H7 (cell line): ENCODE results near the gene USP32. TPM values are rescaled to one million over a fixed set of nuclear protein-coding genes. Genes with fewer than 3 reads are reported as not detected.
A peak's percentile ranks its signal among the peaks of the same experiment; 100 is the strongest.
"Not testable (repeated sequence)": the region's sequence is repeated elsewhere in the genome, so short reads cannot be mapped to it uniquely, and the experiment has no call there.

Experiments
- DNase-seq: peaks from one replicate; pipeline ENCODE4 v3.0.0; 2012
- H3K27me3 ChIP-seq: 2 replicates; pipeline ENCODE4 v1.6.0; 2011; ENCODE audit warnings: mild to moderate bottlenecking, low read length; ENCODE audit not compliant: control insufficient read depth, insufficient read depth
- H3K36me3 ChIP-seq: replicated peaks from 2 replicates; pipeline ENCODE4 v1.5.1; 2011; ENCODE audit warnings: low read length; ENCODE audit not compliant: control insufficient read depth, insufficient read depth
- H3K4me3 ChIP-seq: 2 replicates; pipeline ENCODE4 v1.5.1; 2011; ENCODE audit warnings: low read depth, mild to moderate bottlenecking, control low read depth, low read length, moderate library complexity; ENCODE audit not compliant: insufficient read depth
- total RNA-seq: library from RNA; depleted of rRNA; stranded (reverse); fragments of >200 nt; shearing (Covaris generic); gene quantifications from 2 replicates; pipeline ENCODE4 v1.2.3, GENCODE V29; 2014

USP32 gene
- total RNA-seq, 1 experiment from 2014 or later: 60.2 TPM

DNA sequence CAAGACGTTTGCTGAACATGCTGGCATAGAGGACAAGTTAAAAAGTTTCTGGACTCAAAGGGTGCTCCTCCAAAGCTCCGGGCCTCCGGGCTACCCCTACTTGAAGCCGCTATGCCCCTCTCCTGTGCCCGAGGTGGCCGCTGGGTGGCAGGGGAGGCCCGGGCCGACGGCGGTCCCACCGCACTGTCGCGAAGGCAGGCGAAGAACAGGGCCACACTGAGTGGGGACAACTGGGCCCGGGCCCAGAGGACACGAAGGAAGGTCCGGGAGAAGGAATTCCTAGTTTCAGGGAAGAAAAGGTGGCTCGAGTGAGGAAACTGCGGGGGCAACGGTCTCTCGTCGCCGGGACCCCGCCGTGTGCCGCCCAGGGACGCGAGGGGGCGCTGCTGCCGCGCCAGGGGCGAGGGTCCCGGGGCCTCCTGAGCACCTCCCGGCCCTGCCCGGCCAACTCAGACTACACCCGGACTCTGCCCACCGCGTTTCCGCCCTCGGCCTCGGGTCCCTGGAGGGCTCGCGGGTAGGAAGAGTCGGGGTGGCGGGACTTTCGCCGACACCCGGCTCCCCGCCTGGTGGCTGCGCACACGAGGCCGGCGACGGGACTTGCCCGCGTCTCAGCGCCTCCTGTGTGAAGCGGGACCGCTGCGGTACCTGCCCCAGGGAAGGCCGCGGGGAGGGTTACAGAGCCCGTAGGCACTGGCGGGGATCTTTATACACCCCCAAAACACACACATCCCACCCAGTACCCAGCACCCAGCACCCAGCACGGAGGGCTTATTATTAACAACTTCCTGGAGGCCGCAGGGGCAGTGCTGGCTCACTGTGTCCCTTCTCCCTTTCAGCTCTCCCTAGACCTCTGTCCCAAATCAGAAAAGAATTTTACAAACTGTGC, 29.6 kb upstream of the USP32 start:
- Histone ChIP-seq H3K36me3 (no peaks in the 10 kb centered on the region), H3K4me3 (peak overlapping the region; percentile 54), H3K27me3 (peaks cover 9% of the 10 kb centered on the region)
- DNase-seq: peak; percentile 96

DNA sequence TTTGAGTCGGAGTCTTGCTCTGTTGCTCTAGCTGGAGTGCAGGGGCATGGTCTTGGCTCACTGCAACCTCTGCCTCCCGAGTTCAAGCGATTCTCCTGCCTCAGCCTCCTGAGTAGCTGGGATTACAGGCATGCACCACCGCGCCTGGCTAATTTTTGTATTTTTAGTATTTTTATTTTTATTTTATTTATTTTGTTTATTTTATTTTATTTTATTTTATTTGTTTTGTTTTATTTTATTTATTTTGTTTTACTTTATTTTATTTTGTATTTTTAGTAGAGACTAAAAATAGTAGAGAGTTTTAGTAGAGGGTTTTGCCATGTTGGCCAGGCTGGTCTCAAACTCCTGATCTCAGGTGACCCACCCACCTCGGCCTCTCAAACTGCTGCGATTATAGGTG, 27.9 kb upstream of the USP32 start:
- H3K27me3 ChIP-seq, H3K36me3 ChIP-seq, H3K4me3 ChIP-seq, DNase-seq: not testable (repeated sequence)

DNA sequence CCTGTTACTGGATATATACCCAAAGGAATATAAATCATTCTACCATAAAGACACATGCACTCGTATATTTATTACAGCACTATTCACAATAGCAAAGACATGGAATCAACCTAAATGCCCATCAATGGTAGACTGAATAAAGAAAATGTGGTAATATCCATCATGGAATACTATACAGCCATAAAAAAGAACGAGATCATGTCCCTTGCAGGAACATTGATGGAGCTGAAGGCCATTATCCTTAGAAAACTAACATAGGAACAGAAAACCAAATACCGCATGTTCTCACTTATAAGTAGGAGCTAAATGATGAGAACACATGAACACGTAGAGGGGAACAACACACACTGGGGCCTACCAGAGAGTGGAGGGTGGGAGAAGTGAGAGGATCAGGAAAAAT, 27.1 kb upstream of the USP32 start:
- not testable (repeated sequence) for H3K27me3 ChIP-seq, DNase-seq, H3K4me3 ChIP-seq, H3K36me3 ChIP-seq

DNA sequence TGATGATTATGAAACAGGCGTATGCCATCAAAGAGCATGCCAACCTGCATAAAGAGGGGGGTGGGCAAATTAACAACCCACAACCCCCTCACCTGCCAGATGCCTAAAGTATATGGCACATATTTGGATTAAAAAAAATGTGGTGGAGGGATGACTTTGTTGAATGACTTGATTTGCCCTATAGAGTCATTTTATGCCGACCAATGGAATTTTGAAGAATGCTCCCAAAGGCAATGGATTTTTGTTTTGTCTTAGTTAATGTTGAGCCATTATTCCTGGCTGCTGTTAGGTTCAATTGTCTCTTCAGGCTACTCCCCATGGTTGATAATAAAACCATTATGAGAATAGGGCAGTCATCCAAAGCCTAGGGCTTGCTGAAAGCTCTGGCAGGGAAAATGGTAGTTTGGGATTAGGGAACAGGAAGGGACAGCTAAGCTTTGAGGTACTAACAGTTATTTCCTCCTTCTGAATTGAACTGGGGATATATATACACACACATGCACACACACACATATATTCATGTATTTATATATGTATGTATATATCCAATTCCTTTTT, 24.5 kb upstream of the USP32 start:
- Histone ChIP-seq H3K27me3 (no peaks in the 10 kb centered on the region), H3K4me3 (no peak overlapping the region), H3K36me3 (no peaks in the 10 kb centered on the region)
- no peak for DNase-seq

DNA sequence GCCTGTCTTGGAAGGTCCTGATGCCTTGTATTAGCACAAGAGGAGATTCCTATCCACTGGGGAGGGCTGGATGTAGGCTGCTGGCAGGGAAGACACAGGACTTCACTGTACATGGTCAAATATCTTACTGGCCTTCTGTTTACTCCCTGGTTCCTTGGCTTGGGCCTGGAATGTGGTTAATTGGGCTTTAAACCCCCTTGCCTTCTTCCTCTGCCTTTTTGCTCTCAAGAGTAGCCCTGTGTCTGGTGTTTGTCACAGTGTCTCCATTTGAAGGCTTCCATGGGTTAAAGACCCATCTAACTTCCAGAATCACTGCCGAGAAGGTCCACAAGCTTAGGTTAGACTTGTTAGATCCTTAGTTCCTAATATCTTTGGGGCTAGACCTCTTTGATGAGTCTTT, 23.2 kb upstream of the USP32 start:
- no peaks in the 10 kb centered on the region for H3K27me3 ChIP-seq
- DNase-seq: no peak
- H3K4me3 ChIP-seq: no peak overlapping the region
- no peaks in the 10 kb centered on the region for H3K36me3 ChIP-seq

DNA sequence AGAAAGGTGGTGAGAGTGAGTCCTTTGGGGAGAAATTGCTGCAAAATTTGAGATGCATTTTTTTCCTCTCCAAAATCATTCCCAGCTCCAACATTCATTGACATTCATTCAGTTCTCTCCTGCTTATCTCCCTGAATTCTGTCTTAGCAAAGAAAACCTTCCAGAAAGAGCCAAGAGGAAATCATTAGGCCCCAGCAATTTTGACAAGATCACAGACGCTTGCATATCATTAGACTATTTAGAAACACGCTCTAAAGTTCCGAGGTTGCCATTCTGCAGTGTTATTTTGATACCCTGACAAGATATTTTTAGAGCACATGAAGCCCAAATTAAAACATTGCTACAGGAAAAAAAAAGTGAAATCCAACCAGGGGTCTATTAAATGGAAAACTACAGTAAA, 20.8 kb upstream of the USP32 start:
- Histone ChIP-seq H3K4me3 (no peak overlapping the region), H3K27me3 (no peaks in the 10 kb centered on the region), H3K36me3 (no peaks in the 10 kb centered on the region)
- no peak for DNase-seq

DNA sequence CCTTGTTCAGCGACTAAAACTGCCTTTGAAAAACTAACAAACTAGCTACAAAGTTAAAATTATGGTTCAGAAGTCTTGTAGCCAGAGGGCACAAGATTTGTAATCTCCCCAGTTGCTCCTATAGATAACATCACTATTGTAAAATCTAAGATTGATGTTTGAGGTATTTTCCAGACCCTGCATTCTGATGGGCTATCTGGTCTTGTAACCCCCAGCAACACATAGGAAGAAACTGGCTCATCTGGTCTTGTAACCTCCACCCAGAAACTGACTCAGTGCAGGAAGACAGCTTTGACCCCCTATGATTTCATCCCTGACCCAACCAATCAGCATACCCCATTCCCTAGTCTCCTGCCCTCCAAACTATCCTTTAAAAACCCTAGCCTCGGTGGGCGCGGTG, 18.1 kb upstream of the USP32 start:
- H3K36me3 ChIP-seq: no peaks in the 10 kb centered on the region
- H3K4me3 ChIP-seq: no peak overlapping the region
- no peak for DNase-seq
- H3K27me3 ChIP-seq: no peaks in the 10 kb centered on the region

DNA sequence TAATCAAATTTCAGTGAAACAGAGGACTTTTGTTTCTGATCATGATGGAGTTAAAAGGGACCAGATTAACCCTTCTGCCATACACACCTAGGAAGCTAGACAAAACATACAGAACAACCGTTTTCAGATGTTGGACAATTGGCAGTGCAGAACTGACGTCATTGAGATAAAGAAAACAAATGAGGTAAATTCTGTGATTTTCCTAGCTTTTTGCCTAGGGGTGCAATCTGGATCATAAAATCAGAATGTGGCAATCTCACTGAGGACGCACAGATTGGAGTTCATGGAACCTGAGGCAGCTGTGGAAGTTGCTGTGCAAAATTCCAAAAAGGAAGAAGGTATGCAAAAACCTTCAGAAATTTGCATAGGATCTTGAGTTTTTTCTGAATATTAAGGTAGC, 15.0 kb upstream of the USP32 start:
- Histone ChIP-seq H3K27me3 (no peaks in the 10 kb centered on the region), H3K4me3 (no peak overlapping the region), H3K36me3 (no peaks in the 10 kb centered on the region)
- DNase-seq: no peak

DNA sequence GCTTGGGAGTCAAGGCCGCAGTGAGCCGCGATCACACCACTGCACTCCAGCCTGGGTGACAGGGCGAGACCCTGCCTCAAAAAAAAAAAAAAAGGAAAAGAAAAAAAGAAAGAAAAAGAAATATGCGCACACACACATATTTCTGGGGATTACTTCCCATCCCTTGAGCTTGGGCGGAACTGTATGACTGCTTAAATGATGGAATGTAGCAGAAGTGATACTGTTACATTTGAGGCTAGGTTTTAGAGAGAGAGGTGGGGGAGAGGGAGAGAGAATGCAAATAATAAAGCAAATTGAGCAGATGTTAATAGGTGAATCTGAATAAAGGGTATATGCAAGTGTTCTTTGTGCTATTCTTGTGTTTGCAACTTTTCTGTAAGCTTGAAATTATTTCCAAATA, 12.0 kb upstream of the USP32 start:
- no peak for DNase-seq
- no peak overlapping the region for H3K4me3 ChIP-seq

DNA sequence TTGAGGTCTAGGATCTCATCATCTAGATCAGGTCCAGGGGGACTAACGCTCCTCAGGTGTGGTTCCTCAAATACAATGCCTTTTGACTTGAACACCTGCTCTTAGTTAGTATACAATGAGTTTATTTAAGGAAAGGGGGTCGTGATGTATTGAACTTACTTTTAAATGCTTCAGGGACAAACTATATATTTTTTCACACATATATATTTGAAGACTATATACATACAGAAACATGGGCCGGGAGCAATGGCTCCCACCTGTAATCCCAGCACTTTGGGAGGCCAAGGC, 11.5 kb upstream of the USP32 start:
- no peak for DNase-seq
- H3K27me3 ChIP-seq: no peaks in the 10 kb centered on the region
- no peaks in the 10 kb centered on the region for H3K36me3 ChIP-seq
- no peak overlapping the region for H3K4me3 ChIP-seq

More for the DNA sequence above, 12.0 kb upstream of the USP32 start:
- Histone ChIP-seq H3K27me3 (no peaks in the 10 kb centered on the region), H3K36me3 (no peaks in the 10 kb centered on the region)

DNA sequence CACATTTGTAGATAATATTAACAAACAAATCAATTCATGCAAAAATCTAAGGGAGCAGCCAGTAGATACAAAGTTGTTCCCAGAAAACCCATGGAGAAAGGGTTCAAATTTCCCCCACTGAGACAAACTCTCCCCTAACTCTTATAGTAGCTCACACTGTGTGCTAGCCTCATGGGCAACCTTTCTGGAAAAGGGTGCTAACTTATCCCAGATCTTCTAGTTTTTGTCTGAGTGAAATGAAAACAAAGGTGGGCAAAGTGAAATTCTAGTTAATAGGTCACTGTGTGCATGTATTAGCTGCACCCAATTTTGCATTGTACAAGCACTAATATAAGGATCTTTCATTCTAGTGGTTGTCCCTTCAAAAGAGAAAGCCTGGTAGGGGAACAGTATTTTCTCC, 9.9 kb upstream of the USP32 start:
- H3K27me3 ChIP-seq: no peaks in the 10 kb centered on the region
- H3K4me3 ChIP-seq: no peak overlapping the region
- H3K36me3 ChIP-seq: no peaks in the 10 kb centered on the region
- DNase-seq: no peak

DNA sequence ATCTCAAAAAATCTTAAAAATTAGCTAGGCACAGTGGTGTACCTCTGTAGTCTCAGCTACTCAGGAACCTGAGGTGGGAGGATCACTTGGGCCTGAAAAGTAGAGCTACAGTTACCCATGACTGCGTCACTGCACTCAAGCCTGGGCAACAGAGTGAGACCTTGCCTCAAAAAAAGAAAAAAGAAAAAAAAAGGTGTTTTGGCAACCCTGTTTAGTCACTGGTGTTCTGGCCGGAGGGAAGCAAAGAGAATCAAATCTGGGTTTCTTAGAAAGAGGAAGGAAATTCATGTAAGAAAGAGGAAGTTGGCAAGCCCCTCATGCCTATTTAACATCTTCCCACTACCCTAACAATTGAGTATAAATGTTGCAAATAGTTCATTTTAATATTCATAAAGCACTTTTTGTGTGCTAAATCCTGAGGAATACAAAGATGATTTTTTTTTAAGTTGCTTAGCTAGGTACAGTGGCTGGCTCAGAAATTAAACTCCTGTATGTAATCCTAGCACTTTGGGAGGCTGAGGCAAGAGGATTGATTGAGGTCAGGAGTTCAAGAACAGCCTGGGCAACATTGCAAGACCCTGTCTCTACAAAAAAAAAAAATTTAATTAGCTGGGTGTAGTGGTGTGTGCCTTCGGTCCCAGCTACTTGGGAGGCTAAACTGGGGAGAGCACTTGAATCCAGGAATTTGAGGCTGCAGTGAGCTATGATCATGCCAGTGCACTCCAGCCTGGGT, 6.5 kb upstream of the USP32 start:
- no peaks in the 10 kb centered on the region for H3K36me3 ChIP-seq
- H3K4me3 ChIP-seq: no peak overlapping the region
- no peaks in the 10 kb centered on the region for H3K27me3 ChIP-seq
- no peak for DNase-seq

DNA sequence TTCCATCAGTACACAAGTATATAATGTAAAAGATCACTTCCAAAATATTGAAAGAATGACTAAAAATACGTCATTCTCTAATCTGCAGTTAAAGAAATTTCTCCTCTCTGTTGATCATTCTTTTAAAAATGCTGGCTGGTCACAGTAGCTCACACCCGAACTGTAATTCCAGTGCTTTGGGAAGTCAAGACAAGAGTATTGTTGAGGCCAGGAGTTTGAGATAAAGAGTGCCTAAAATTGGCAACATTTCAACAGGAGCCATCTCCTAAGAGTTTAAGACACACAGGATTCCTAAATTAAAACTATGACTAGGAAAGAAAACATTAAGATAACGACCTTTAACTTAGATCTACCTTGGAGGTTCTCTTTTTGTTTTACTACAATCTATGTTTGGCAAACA, 4.5 kb upstream of the USP32 start:
- Histone ChIP-seq H3K27me3 (no peaks in the 10 kb centered on the region), H3K36me3 (no peaks in the 10 kb centered on the region), H3K4me3 (no peak overlapping the region)
- no peak for DNase-seq

DNA sequence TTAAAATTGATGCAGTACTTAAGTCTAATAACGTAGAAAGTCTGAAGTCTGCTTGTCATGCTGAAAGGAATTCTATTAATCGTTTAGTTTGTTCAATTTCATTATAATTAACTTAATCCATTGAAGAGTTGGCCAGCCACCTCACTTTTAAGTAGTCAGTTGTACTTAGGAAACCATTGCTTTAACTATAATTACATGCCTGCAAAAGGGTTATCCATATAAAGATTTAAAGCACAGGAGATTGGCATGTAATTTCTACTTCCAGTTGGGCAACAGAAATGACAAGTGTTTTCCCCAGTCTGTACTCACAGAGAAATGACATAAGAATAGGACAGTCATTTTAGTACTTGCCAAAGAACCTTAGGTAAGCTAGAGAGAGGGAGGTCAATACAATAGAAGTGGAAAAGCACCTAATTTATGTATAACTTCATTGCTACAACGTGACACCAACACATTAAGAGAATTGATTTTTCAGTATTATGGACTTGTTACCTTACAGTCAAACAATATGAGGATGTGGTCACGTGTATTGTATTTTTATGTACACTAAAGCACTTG, 3.7 kb upstream of the USP32 start:
- no peak overlapping the region for H3K4me3 ChIP-seq
- no peak for DNase-seq
- H3K27me3 ChIP-seq: no peaks in the 10 kb centered on the region
- no peaks in the 10 kb centered on the region for H3K36me3 ChIP-seq
